CD4-positive, alpha-beta memory T cell (primary cell): ENCODE measurements around the gene SLC18A3. TPM values are rescaled to one million over a fixed set of nuclear protein-coding genes. Genes with fewer than 3 reads are reported as not detected.

Source experiments
- polyA plus RNA-seq, 2 donors: library from polyadenylated mRNA; unstranded; fragments of 300-500 nt; fragmentation: Illumina TruSeq; gene quantifications; one replicate each; pipeline ENCODE4 v1.2.3, GENCODE V29; 2021
- total RNA-seq, 2 experiments: library from RNA; stranded (reverse); gene quantifications; one replicate each; pipeline ENCODE4 v1.2.3, GENCODE V29; 2021

Gene SLC18A3
- total and polyA plus RNA-seq, 4 experiments from 2014 or later, result not detected

Other genes with a start within 250 kb of the SLC18A3 start
- gene DRGX, start 214.2 kb upstream of the SLC18A3 start, total RNA-seq, result not detected
- not detected for gene DRGX, start 214.2 kb upstream of the SLC18A3 start, polyA plus RNA-seq
- gene ERCC6, start 71.2 kb upstream of the SLC18A3 start, total RNA-seq, result 10 to 100 TPM; 46.0 to 46.7 TPM
- 10 to 100 TPM in 1 of 2 donors, 1 to 10 TPM in 1; 7.3 to 10.1 TPM for gene ERCC6, start 71.2 kb upstream of the SLC18A3 start, polyA plus RNA-seq
- gene CHAT, start 3.7 kb downstream of the SLC18A3 start, total RNA-seq, result not detected
- not detected for gene CHAT, start 3.7 kb downstream of the SLC18A3 start, polyA plus RNA-seq
- gene C10orf53, start 69.3 kb downstream of the SLC18A3 start, total RNA-seq, result not detected
- not detected for gene C10orf53, start 69.3 kb downstream of the SLC18A3 start, polyA plus RNA-seq
- gene OGDHL, start 152.0 kb downstream of the SLC18A3 start, total RNA-seq, result not detected
- gene OGDHL, start 152.0 kb downstream of the SLC18A3 start, polyA plus RNA-seq, result not detected